ENCODE data around the gene TGFB1I1. TPM values are rescaled to one million over a fixed set of nuclear protein-coding genes. Genes with fewer than 3 reads are reported as not detected.

The TGFB1I1 gene
- total and polyA plus RNA-seq, 2 experiments from 2014 or later = 4.1 to 4.2 TPM

DNA sequence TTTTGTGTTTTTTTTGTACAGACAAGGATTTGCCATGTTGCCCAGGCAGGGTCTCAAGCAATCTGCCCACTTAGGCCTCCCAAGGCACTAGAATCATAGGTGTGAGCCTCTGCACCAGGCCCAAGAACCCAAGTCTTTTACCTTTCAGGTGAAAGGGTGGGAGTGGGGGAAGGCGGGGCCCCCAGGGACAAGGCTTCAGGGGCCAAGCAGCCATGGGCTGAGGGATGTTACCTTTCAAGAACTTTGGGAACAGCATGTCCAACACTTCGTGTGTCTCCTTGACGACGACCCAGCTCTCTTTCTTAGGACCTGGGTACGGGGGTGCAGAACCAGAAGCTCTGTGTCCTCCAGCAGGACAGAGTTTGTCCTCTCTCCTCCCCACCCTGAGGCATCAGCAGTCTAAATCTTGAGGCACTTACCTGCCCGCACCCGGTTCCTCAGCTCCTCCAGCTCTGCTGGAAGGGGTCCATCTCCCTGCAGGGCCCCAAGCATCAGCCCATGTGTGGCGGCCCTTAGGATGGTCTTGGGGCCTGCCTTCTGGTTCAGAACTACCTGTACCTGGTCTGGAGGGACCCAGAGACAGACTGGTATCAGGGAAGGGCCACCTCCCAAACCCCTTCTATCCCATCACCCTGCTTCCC, 19.9 kb downstream of the TGFB1I1 start:
- H3K27me3 ChIP-seq (ENCODE audit: insufficient read depth) = peaks cover 35% of the 10 kb centered on the region
- H3K4me3 ChIP-seq = no peak overlapping the region
- H3K79me2 ChIP-seq (replicated peaks; ENCODE audit: insufficient read depth) = no peaks in the 10 kb centered on the region
- no peak overlapping the region for H2AFZ ChIP-seq
- Mint-ChIP-seq H3K4me1 (peaks cover 10% of the 10 kb centered on the region; the same call in 2 of the 3 replicates), H3K36me3 (ENCODE audit: low read depth) (peaks cover 30% of the 10 kb centered on the region), H3K4me3 (no peak overlapping the region), H3K9me3 (no peaks in the 10 kb centered on the region; the same call in 2 of the 3 replicates), H3K27me3 (ENCODE audit: insufficient read depth, low read depth, poor library complexity) (peaks cover 33% of the 10 kb centered on the region), H3K27ac (no peak overlapping the region)
- no peaks in the 10 kb centered on the region for H3F3A ChIP-seq (replicated peaks; ENCODE audit: low read depth)
- H3K4me1 ChIP-seq (ENCODE audit: insufficient read depth) = no peaks in the 10 kb centered on the region
- H3K4me2 ChIP-seq = no peak overlapping the region
- no peaks in the 10 kb centered on the region for H3K36me3 ChIP-seq (ENCODE audit: insufficient read depth)
- H3K9me2 ChIP-seq (ENCODE audit: insufficient read depth) = no peaks in the 10 kb centered on the region
- H3K27ac ChIP-seq (ENCODE audit: low read depth) = no peak overlapping the region
- TF ChIP-seq EZH2phosphoT487 (IDR thresholded peaks at IDR 0.05; ENCODE audit: unreplicated experiment) = no peak
- no peak for TF ChIP-seq JUNB (IDR thresholded peaks at IDR 0.05; ENCODE audit: unreplicated experiment)
- no peak for TF ChIP-seq STAT1 (IDR thresholded peaks at IDR 0.05; ENCODE audit: unreplicated experiment)
- no peak for TF ChIP-seq ZNF331 (CRISPR knock-in tag; IDR thresholded peaks at IDR 0.05; ENCODE audit: low read depth)
- no peak for TF ChIP-seq ZNF114 (CRISPR knock-in tag; IDR thresholded peaks at IDR 0.05)
- TF ChIP-seq CREB1 (CRISPR knock-in tag; IDR thresholded peaks at IDR 0.05; ENCODE audit: low read depth) = no peak
- no peak for TF ChIP-seq NANOG (IDR thresholded peaks at IDR 0.05; ENCODE audit: borderline replicate concordance)
- TF ChIP-seq, protein P1, sequence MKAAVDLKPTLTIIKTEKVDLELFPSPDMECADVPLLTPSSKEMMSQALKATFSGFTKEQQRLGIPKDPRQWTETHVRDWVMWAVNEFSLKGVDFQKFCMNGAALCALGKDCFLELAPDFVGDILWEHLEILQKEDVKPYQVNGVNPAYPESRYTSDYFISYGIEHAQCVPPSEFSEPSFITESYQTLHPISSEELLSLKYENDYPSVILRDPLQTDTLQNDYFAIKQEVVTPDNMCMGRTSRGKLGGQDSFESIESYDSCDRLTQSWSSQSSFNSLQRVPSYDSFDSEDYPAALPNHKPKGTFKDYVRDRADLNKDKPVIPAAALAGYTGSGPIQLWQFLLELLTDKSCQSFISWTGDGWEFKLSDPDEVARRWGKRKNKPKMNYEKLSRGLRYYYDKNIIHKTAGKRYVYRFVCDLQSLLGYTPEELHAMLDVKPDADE (IDR thresholded peaks at IDR 0.05) = no peak
- H4K20me1 ChIP-seq (replicated peaks; ENCODE audit: insufficient read depth) = no peaks in the 10 kb centered on the region
- DNase-seq (ENCODE audit: low spot score) (no peak), ATAC-seq (no peak)

DNA sequence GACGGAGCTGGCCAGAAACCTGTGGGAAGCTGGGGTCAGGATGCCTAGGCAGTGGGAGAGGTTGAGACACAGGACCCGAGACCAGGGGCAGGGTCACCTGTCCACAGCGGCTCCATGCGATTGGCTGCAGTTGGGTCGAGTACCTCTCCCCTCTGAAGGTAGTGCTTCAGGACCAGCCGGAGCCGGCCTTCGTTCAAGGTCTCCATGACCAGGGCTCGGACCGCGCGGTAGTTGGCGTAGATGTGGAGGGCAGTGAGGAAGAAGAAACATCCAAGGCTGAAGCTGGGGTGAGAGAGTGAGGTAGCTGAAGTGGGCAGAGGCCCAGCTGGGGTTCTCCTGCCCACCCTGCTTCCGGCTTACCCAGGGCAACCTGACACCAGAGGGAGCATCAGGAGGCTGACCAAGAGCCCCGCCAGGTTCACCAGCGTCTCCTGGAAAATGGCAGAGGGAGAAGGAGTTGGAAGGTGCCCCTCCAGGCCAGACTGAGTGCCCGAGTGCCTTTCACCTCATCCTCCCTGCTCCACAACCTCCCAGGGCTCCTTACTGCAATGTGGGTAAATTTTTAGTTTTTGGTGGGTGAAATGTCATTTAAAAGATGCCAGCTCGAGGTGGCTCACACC, 21.7 kb downstream of the TGFB1I1 start:
- ATAC-seq (no peak), DNase-seq (ENCODE audit: low spot score) (no peak)
- peaks cover 20% of the 10 kb centered on the region for H3K27me3 Mint-ChIP-seq (ENCODE audit: insufficient read depth, low read depth, poor library complexity)
- no peak overlapping the region for H3K27ac ChIP-seq (ENCODE audit: low read depth)
- H3K9me3 Mint-ChIP-seq = no peaks in the 10 kb centered on the region; the same call in 1 of the 3 replicates
- no peaks in the 10 kb centered on the region for H3F3A ChIP-seq (replicated peaks; ENCODE audit: low read depth)
- H3K27ac Mint-ChIP-seq = no peak overlapping the region
- no peak overlapping the region for H3K4me2 ChIP-seq
- peaks cover 18% of the 10 kb centered on the region for H3K27me3 ChIP-seq (ENCODE audit: insufficient read depth)
- H3K36me3 ChIP-seq (ENCODE audit: insufficient read depth) = no peaks in the 10 kb centered on the region
- peaks cover 10% of the 10 kb centered on the region; the same call in 2 of the 3 replicates for H3K4me1 Mint-ChIP-seq
- no peak overlapping the region for H2AFZ ChIP-seq
- H3K36me3 Mint-ChIP-seq (ENCODE audit: low read depth) = peaks cover 38% of the 10 kb centered on the region
- H3K4me3 ChIP-seq = no peak overlapping the region
- H3K9me2 ChIP-seq (ENCODE audit: insufficient read depth) = no peaks in the 10 kb centered on the region
- no peaks in the 10 kb centered on the region for H3K79me2 ChIP-seq (replicated peaks; ENCODE audit: insufficient read depth)
- H4K20me1 ChIP-seq (replicated peaks; ENCODE audit: insufficient read depth) = no peaks in the 10 kb centered on the region
- no peaks in the 10 kb centered on the region for H3K4me1 ChIP-seq (ENCODE audit: insufficient read depth)
- no peak overlapping the region for H3K4me3 Mint-ChIP-seq
- TF ChIP-seq NANOG (IDR thresholded peaks at IDR 0.05; ENCODE audit: borderline replicate concordance) = no peak
- no peak for TF ChIP-seq CREB1 (CRISPR knock-in tag; IDR thresholded peaks at IDR 0.05; ENCODE audit: low read depth)
- TF ChIP-seq EZH2phosphoT487 (IDR thresholded peaks at IDR 0.05; ENCODE audit: unreplicated experiment) = no peak
- no peak for TF ChIP-seq JUNB (IDR thresholded peaks at IDR 0.05; ENCODE audit: unreplicated experiment)
- TF ChIP-seq POLR2AphosphoS5 (IDR thresholded peaks at IDR 0.05; ENCODE audit: low read depth) = no peak
- no peak for TF ChIP-seq EZH2 (IDR thresholded peaks at IDR 0.05; ENCODE audit: low read depth, unreplicated experiment)
- TF ChIP-seq, protein P2, sequence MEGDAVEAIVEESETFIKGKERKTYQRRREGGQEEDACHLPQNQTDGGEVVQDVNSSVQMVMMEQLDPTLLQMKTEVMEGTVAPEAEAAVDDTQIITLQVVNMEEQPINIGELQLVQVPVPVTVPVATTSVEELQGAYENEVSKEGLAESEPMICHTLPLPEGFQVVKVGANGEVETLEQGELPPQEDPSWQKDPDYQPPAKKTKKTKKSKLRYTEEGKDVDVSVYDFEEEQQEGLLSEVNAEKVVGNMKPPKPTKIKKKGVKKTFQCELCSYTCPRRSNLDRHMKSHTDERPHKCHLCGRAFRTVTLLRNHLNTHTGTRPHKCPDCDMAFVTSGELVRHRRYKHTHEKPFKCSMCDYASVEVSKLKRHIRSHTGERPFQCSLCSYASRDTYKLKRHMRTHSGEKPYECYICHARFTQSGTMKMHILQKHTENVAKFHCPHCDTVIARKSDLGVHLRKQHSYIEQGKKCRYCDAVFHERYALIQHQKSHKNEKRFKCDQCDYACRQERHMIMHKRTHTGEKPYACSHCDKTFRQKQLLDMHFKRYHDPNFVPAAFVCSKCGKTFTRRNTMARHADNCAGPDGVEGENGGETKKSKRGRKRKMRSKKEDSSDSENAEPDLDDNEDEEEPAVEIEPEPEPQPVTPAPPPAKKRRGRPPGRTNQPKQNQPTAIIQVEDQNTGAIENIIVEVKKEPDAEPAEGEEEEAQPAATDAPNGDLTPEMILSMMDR (conservative IDR thresholded peaks at IDR 0.05; ENCODE audit: low read depth in 2 of 2) = no peak
- TF ChIP-seq, protein P3, sequence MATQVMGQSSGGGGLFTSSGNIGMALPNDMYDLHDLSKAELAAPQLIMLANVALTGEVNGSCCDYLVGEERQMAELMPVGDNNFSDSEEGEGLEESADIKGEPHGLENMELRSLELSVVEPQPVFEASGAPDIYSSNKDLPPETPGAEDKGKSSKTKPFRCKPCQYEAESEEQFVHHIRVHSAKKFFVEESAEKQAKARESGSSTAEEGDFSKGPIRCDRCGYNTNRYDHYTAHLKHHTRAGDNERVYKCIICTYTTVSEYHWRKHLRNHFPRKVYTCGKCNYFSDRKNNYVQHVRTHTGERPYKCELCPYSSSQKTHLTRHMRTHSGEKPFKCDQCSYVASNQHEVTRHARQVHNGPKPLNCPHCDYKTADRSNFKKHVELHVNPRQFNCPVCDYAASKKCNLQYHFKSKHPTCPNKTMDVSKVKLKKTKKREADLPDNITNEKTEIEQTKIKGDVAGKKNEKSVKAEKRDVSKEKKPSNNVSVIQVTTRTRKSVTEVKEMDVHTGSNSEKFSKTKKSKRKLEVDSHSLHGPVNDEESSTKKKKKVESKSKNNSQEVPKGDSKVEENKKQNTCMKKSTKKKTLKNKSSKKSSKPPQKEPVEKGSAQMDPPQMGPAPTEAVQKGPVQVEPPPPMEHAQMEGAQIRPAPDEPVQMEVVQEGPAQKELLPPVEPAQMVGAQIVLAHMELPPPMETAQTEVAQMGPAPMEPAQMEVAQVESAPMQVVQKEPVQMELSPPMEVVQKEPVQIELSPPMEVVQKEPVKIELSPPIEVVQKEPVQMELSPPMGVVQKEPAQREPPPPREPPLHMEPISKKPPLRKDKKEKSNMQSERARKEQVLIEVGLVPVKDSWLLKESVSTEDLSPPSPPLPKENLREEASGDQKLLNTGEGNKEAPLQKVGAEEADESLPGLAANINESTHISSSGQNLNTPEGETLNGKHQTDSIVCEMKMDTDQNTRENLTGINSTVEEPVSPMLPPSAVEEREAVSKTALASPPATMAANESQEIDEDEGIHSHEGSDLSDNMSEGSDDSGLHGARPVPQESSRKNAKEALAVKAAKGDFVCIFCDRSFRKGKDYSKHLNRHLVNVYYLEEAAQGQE (IDR thresholded peaks at IDR 0.05; ENCODE audit: unreplicated experiment) = no peak

Data from GM23338 (cell line).